ENCODE data around the gene DYNLL1. TPM values are rescaled to one million over a fixed set of nuclear protein-coding genes. Genes with fewer than 3 reads are reported as not detected.

DYNLL1 gene
- total and polyA plus RNA-seq, 2 of the 4 experiments (the other 2 are of a cell fraction) = 663 to 696 TPM

DNA sequence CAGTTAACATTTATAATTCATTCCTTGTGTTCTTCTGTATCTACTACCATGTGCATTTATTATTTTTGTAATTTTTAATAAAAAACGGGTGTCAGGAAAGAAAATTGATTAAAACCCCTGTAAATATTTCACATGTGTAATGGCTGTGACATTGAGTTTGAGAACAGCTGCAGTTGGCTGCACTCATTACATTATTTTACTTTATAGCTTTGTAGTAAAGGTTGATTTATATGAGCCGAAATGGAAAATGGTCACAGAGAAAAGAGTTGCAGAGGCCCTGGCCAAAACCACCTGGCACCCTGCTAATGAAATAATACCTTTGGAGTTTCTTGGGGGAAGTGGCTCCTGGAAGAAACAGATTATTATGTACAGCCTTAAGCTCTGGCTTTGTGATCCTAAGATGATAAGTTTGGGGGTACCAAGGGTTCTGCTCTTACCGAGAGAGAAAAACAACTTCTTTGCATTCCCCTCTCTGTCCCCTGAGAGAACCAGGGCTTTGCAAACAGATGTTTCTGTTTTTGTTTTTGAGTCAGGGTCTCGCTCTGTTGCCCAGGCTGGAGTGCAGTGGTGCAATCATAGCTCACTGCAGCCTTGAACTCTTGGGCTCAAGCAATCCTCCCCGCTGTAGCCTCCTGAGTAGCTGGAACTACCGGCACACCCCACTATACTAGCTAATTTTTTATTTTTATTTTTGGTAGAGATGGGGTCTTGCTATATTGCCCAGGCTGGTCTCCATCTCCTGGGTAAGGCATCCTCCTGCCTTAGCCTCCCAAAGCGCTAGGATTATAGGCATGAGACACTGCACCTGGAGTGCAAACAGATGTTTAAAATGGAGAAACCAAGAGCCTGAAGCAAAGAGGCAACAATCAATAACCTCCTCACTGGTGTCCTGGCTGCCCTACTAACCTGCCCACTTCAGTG is 9.7 kb upstream of the DYNLL1 start:
- H3K27ac ChIP-seq (ENCODE audit: insufficient read depth, low read length) = no peak overlapping the region
- H4K8ac ChIP-seq (ENCODE audit: low read depth in 2 of 2, low read length in 2 of 2) = no peak overlapping the region
- H3K27me3 ChIP-seq (ENCODE audit: control insufficient read depth, insufficient read depth, low read length) = no peaks in the 10 kb centered on the region
- no peak overlapping the region for H4K91ac ChIP-seq (ENCODE audit: insufficient read depth, low read depth, low read length)
- ChIA-PET CTCF (no interaction called here), POLR2A (ENCODE audit: unreplicated experiment) (no interaction called here)
- peaks cover 14 to 25% of the 10 kb centered on the region in 2 experiments for H3K79me1 ChIP-seq (ENCODE audit: low read depth in 1 of 2, low read length in 2 of 2)
- in situ Hi-C loops (cut with MboI; ENCODE audit: low sequenced_read_pairs) = no loop called here
- no peak overlapping the region for H2AFZ ChIP-seq (replicated peaks; ENCODE audit: low read length, poor library complexity)
- no peak overlapping the region for H2AK9ac ChIP-seq (replicated peaks; ENCODE audit: low read depth, low read length, poor library complexity)
- no peaks in the 10 kb centered on the region for H4K20me1 ChIP-seq (ENCODE audit: insufficient read depth, low read length)
- WGBS, 2 experiments (ENCODE audit: extremely low coverage in 2 of 2, insufficient read length in 1 of 2) = no CpG with 5 or more reads among the region's 7 CpGs
- H3K4me1 ChIP-seq (ENCODE audit: control insufficient read depth, insufficient read depth, low read length) = no peaks in the 10 kb centered on the region
- H3K4me3 ChIP-seq (ENCODE audit: insufficient read depth, low read depth, low read length) = no peak overlapping the region
- no peak overlapping the region for H2BK20ac ChIP-seq (ENCODE audit: low read depth, low read length)
- DNase-seq (no peak), ATAC-seq (ENCODE audit: low read depth) (no peak)
- no peak for TF ChIP-seq MAZ (IDR thresholded peaks at IDR 0.05; ENCODE audit: borderline replicate concordance, low read depth, low read length)
- no peak for TF ChIP-seq RCOR1 (IDR thresholded peaks at IDR 0.05; ENCODE audit: insufficient replicate concordance, low read length)
- no peak for TF ChIP-seq RFX5 (IDR thresholded peaks at IDR 0.05; ENCODE audit: low read depth, low read length)
- TF ChIP-seq, protein P1, sequence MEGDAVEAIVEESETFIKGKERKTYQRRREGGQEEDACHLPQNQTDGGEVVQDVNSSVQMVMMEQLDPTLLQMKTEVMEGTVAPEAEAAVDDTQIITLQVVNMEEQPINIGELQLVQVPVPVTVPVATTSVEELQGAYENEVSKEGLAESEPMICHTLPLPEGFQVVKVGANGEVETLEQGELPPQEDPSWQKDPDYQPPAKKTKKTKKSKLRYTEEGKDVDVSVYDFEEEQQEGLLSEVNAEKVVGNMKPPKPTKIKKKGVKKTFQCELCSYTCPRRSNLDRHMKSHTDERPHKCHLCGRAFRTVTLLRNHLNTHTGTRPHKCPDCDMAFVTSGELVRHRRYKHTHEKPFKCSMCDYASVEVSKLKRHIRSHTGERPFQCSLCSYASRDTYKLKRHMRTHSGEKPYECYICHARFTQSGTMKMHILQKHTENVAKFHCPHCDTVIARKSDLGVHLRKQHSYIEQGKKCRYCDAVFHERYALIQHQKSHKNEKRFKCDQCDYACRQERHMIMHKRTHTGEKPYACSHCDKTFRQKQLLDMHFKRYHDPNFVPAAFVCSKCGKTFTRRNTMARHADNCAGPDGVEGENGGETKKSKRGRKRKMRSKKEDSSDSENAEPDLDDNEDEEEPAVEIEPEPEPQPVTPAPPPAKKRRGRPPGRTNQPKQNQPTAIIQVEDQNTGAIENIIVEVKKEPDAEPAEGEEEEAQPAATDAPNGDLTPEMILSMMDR (conservative IDR thresholded peaks at IDR 0.05; ENCODE audit: low read depth, low read length) = no peak
- no peak for TF ChIP-seq CHD1 (IDR thresholded peaks at IDR 0.05; ENCODE audit: low read depth, low read length)
- TF ChIP-seq MAFK (IDR thresholded peaks at IDR 0.05; ENCODE audit: low read depth, low read length) = no peak
- no peak for TF ChIP-seq NFE2L2 (IDR thresholded peaks at IDR 0.05; ENCODE audit: low read depth, low read length)
- H4K5ac ChIP-seq (ENCODE audit: low read depth, low read length) = no peak overlapping the region
- H2BK120ac ChIP-seq (ENCODE audit: low read depth, low read length) = no peak overlapping the region
- no peak overlapping the region for H2BK15ac ChIP-seq (ENCODE audit: low read depth, low read length)
- no peak overlapping the region for H3K4me2 ChIP-seq (ENCODE audit: low read depth, low read length)
- H3K9me3 ChIP-seq (ENCODE audit: control insufficient read depth, insufficient read depth, low read length) = no peaks in the 10 kb centered on the region
- H3K9ac ChIP-seq (ENCODE audit: low read depth, low read length) = no peak overlapping the region
- H3K23ac ChIP-seq (ENCODE audit: low read depth, low read length) = no peak overlapping the region
- no peak overlapping the region for H2BK5ac ChIP-seq (ENCODE audit: low read depth, low read length, poor library complexity, severe bottlenecking)
- no peak overlapping the region for H3K14ac ChIP-seq (replicated peaks; ENCODE audit: low read depth, low read length)
- no TSS peak for BruUV-seq (replicated peaks)
- no peak overlapping the region for H3K4ac ChIP-seq (ENCODE audit: low read depth, low read length)
- dilution Hi-C loops (cut with HindIII; ENCODE audit: low sequenced_read_pairs, unreplicated experiment) = no loop called here
- H2AK5ac ChIP-seq (ENCODE audit: low read depth, low read length) = no peak overlapping the region
- peaks cover 10% of the 10 kb centered on the region for H3K36me3 ChIP-seq (ENCODE audit: control insufficient read depth, insufficient read depth, low read length)
- no peak overlapping the region for H3K56ac ChIP-seq (ENCODE audit: extremely low read depth, insufficient read depth, low read length)
- H3K18ac ChIP-seq (ENCODE audit: low read depth, low read length) = no peak overlapping the region
- H3K9me1 ChIP-seq (ENCODE audit: insufficient read depth, low read length) = peaks cover 4% of the 10 kb centered on the region; the same call in 1 of the 2 replicates
- intact Hi-C loops (cut with micrococcal nuclease) = no loop called here

Measured in IMR-90 (cell line).